ENCODE data around the gene TMED4.

Gene TMED4

GRCh38 chr7:44540592-44541027 is 41.4 kb downstream of the TMED4 start:
- TF ChIP-seq, protein P1, sequence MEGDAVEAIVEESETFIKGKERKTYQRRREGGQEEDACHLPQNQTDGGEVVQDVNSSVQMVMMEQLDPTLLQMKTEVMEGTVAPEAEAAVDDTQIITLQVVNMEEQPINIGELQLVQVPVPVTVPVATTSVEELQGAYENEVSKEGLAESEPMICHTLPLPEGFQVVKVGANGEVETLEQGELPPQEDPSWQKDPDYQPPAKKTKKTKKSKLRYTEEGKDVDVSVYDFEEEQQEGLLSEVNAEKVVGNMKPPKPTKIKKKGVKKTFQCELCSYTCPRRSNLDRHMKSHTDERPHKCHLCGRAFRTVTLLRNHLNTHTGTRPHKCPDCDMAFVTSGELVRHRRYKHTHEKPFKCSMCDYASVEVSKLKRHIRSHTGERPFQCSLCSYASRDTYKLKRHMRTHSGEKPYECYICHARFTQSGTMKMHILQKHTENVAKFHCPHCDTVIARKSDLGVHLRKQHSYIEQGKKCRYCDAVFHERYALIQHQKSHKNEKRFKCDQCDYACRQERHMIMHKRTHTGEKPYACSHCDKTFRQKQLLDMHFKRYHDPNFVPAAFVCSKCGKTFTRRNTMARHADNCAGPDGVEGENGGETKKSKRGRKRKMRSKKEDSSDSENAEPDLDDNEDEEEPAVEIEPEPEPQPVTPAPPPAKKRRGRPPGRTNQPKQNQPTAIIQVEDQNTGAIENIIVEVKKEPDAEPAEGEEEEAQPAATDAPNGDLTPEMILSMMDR (IDR thresholded peaks at IDR 0.05), result no peak
- H3K27ac ChIP-seq, result no peak overlapping the region

GRCh38 chr7:44539669-44540506 is 42.1 kb downstream of the TMED4 start:
- TF ChIP-seq, protein P1 (IDR thresholded peaks at IDR 0.05), result no peak
- H3K9me3 ChIP-seq, result no peaks in the 10 kb centered on the region
- peak in 1 of 2 donors; percentile 52 for DNase-seq
- no peak overlapping the region for H3K4me3 ChIP-seq
- H3K27ac ChIP-seq, result no peak overlapping the region
- H3K36me3 ChIP-seq, result peaks cover 0 to 4% (median 0%) of the 10 kb centered on the region in 3 donors
- intact Hi-C loops (cut with DNase I; ENCODE audit: low total_unique reads), result no loop called here
- no peaks in the 10 kb centered on the region for H3K4me1 ChIP-seq
- H3K27me3 ChIP-seq, result no peaks in the 10 kb centered on the region

More at GRCh38 chr7:44540592-44541027, 41.4 kb downstream of the TMED4 start:
- peak in 1 of 2 donors; percentile 31 for DNase-seq
- H3K36me3 ChIP-seq, result peaks cover 0 to 4% (median 0%) of the 10 kb centered on the region in 3 donors
- intact Hi-C loops (cut with DNase I; ENCODE audit: low total_unique reads), result no loop called here
- H3K4me3 ChIP-seq, result no peak overlapping the region
- no peaks in the 10 kb centered on the region for H3K4me1 ChIP-seq
- H3K27me3 ChIP-seq, result no peaks in the 10 kb centered on the region
- no peaks in the 10 kb centered on the region for H3K9me3 ChIP-seq

GRCh38 chr7:44538798-44539668 is 43.0 kb downstream of the TMED4 start:
- no peaks in the 10 kb centered on the region for H3K9me3 ChIP-seq
- intact Hi-C loops (cut with DNase I; ENCODE audit: low total_unique reads), result no loop called here

GRCh38 chr7:44538093-44538797 is 43.8 kb downstream of the TMED4 start:
- Histone ChIP-seq H3K9me3 (no peaks in the 10 kb centered on the region), H3K4me3 (no peak overlapping the region), H3K36me3 (peaks cover 0 to 4% (median 0%) of the 10 kb centered on the region in 3 donors), H3K27me3 (no peaks in the 10 kb centered on the region), H3K4me1 (no peaks in the 10 kb centered on the region), H3K27ac (no peak overlapping the region)
- peak in 1 of 2 donors; percentile 31 for DNase-seq
- intact Hi-C loops (cut with DNase I; ENCODE audit: low total_unique reads), result no loop called here
- TF ChIP-seq, protein P1 (IDR thresholded peaks at IDR 0.05), result no peak

More at GRCh38 chr7:44538798-44539668, 43.0 kb downstream of the TMED4 start:
- no peaks in the 10 kb centered on the region for H3K4me1 ChIP-seq
- no peak overlapping the region for H3K4me3 ChIP-seq
- TF ChIP-seq, protein P1 (IDR thresholded peaks at IDR 0.05), result no peak
- no peaks in the 10 kb centered on the region for H3K27me3 ChIP-seq
- H3K27ac ChIP-seq, result no peak overlapping the region
- H3K36me3 ChIP-seq, result peaks cover 0 to 4% (median 0%) of the 10 kb centered on the region in 3 donors
- peak in 1 of 2 donors; percentile 57 for DNase-seq

DNA sequence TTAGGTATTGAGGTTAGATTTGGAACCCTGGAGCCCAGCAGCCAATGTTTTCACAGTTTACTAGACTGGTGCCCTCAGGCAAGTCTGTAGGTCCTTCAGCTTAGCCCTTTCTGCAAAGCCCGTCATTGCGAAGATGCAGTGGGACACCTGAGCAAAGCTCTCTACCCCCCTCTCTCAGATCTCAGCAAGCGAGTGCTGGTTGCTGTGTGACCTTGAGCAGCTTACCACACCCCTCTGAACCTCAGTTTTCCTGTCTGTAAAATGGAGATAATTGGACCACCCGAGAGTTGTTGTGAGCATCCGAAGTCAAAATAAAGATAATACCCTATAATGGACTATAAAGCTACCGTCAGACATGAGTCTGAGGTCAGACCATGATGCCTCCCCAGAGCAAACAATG is 44.6 kb downstream of the TMED4 start:
- Histone ChIP-seq H3K4me3 (no peak overlapping the region), H3K36me3 (peaks cover 0 to 4% (median 0%) of the 10 kb centered on the region in 3 donors), H3K27me3 (no peaks in the 10 kb centered on the region), H3K4me1 (no peaks in the 10 kb centered on the region), H3K9me3 (no peaks in the 10 kb centered on the region), H3K27ac (no peak overlapping the region)
- DNase-seq, result no peak
- intact Hi-C loops (cut with DNase I; ENCODE audit: low total_unique reads), result no loop called here
- TF ChIP-seq, protein P1 (IDR thresholded peaks at IDR 0.05), result no peak

All from tibial artery (tissue), 4 donors.